ENCODE data around the gene ATP2C2. TPM values are rescaled to one million over a fixed set of nuclear protein-coding genes. Genes with fewer than 3 reads are reported as not detected.
A peak's percentile ranks its signal among the peaks of the same experiment; 100 is the strongest.

The ATP2C2 gene
- total RNA-seq, 1 donor from 2014 or later: not detected

DNA sequence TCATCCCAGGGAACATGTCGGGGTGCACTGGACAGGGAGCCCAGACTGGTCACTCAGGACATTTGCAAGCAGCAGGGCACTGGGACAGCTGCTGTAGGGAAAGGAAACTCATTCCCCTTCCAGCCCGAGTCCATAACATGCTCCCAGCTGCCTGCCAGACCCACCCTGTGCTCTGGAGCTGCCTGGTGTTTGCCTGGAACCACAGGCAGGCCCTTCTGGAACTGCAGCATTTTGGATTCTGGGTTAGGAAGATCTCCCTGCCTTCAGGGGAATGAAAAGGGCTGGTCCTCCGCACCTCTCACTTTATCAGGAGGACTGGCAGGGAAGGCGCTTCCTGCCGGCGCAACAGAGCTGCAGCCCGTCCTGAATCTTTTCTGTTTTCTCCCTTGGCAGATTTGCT is 94.9 kb downstream of the ATP2C2 start:
- H3K4me1 ChIP-seq: no peaks in the 10 kb centered on the region
- H3K36me3 ChIP-seq: peaks cover 17 to 23% of the 10 kb centered on the region in 2 donors
- H3K27me3 ChIP-seq: no peaks in the 10 kb centered on the region
- H3K9me3 ChIP-seq: peaks cover 10 to 12% of the 10 kb centered on the region in 2 donors
- no peak for TF ChIP-seq CTCF (IDR thresholded peaks at IDR 0.05)
- DNase-seq (ENCODE audit: low spot score in 2 of 2): peak in 1 of 2 donors; percentile 49
- H3K27ac ChIP-seq: no peak overlapping the region
- no peak overlapping the region for H3K4me3 ChIP-seq
- intact Hi-C loops (cut with DNase I): no loop called here

GRCh38 chr16:84464116-84464515 is 95.8 kb downstream of the ATP2C2 start:
- intact Hi-C loops (cut with DNase I): no loop called here
- H3K4me1 ChIP-seq: no peaks in the 10 kb centered on the region
- no peak overlapping the region for H3K4me3 ChIP-seq
- TF ChIP-seq CTCF (IDR thresholded peaks at IDR 0.05): no peak
- no peak overlapping the region for H3K27ac ChIP-seq
- no peaks in the 10 kb centered on the region for H3K27me3 ChIP-seq
- DNase-seq (ENCODE audit: low spot score in 2 of 2): peak in 1 of 2 donors; percentile 9
- H3K36me3 ChIP-seq: peaks cover 17 to 24% of the 10 kb centered on the region in 2 donors
- peaks cover 10 to 12% of the 10 kb centered on the region in 2 donors for H3K9me3 ChIP-seq

GRCh38 chr16:84465154-84465553 is 96.8 kb downstream of the ATP2C2 start:
- no peak overlapping the region for H3K4me3 ChIP-seq
- H3K36me3 ChIP-seq: peaks cover 17 to 24% of the 10 kb centered on the region in 2 donors
- intact Hi-C loops (cut with DNase I): no loop called here
- no peaks in the 10 kb centered on the region for H3K27me3 ChIP-seq
- no peak for TF ChIP-seq CTCF (IDR thresholded peaks at IDR 0.05)
- H3K27ac ChIP-seq: no peak overlapping the region
- H3K4me1 ChIP-seq: no peaks in the 10 kb centered on the region
- peaks cover 10 to 12% of the 10 kb centered on the region in 2 donors for H3K9me3 ChIP-seq
- DNase-seq (ENCODE audit: low spot score in 2 of 2): peak in 1 of 2 donors; percentile 37

GRCh38 chr16:84466692-84467091 is 98.4 kb downstream of the ATP2C2 start:
- no peaks in the 10 kb centered on the region for H3K27me3 ChIP-seq
- peaks cover 10 to 12% of the 10 kb centered on the region in 2 donors for H3K9me3 ChIP-seq
- no peak for TF ChIP-seq CTCF (IDR thresholded peaks at IDR 0.05)
- intact Hi-C loops (cut with DNase I): no loop called here
- H3K27ac ChIP-seq: no peak overlapping the region
- DNase-seq (ENCODE audit: low spot score in 2 of 2): no peak
- peaks cover 17 to 24% of the 10 kb centered on the region in 2 donors for H3K36me3 ChIP-seq
- H3K4me1 ChIP-seq: no peaks in the 10 kb centered on the region
- no peak overlapping the region for H3K4me3 ChIP-seq

GRCh38 chr16:84467256-84467655 is 98.9 kb downstream of the ATP2C2 start:
- H3K9me3 ChIP-seq: peaks cover 10 to 12% of the 10 kb centered on the region in 2 donors
- no peak overlapping the region for H3K4me3 ChIP-seq
- TF ChIP-seq CTCF (IDR thresholded peaks at IDR 0.05): no peak
- H3K27me3 ChIP-seq: no peaks in the 10 kb centered on the region
- no peaks in the 10 kb centered on the region for H3K4me1 ChIP-seq
- H3K27ac ChIP-seq: no peak overlapping the region
- peak in 1 of 2 donors; percentile 24 for DNase-seq (ENCODE audit: low spot score in 2 of 2)
- intact Hi-C loops (cut with DNase I): no loop called here
- peaks cover 17 to 24% of the 10 kb centered on the region in 2 donors for H3K36me3 ChIP-seq

GRCh38 chr16:84467709-84468108 is 99.4 kb downstream of the ATP2C2 start:
- intact Hi-C loops (cut with DNase I): no loop called here
- H3K4me3 ChIP-seq: no peak overlapping the region
- TF ChIP-seq CTCF (IDR thresholded peaks at IDR 0.05): no peak
- H3K4me1 ChIP-seq: no peaks in the 10 kb centered on the region
- peaks cover 10 to 12% of the 10 kb centered on the region in 2 donors for H3K9me3 ChIP-seq
- no peaks in the 10 kb centered on the region for H3K27me3 ChIP-seq
- H3K27ac ChIP-seq: no peak overlapping the region
- peaks cover 17 to 24% of the 10 kb centered on the region in 2 donors for H3K36me3 ChIP-seq
- no peak for DNase-seq (ENCODE audit: low spot score in 2 of 2)

All from ascending aorta (tissue), 2 donors.